H1 (cell line): ENCODE measurements around the gene CRP. TPM values are rescaled to one million over a fixed set of nuclear protein-coding genes. Genes with fewer than 3 reads are reported as not detected.

Experiments
- BACH1 ChIP-seq: IDR thresholded peaks from 2 replicates; pipeline ENCODE4 v1.6.1; 2012; ENCODE audit warnings: low read length, improper control_type of control experiment
- CBX5 ChIP-seq: fragments of 300-800, 300-1000 bp; sonication (generic); IDR thresholded peaks from 2 replicates; pipeline ENCODE4 v1.7.1; 2016; ENCODE audit warnings: antibody characterized with exemption, low read length, low read depth
- CEBPB ChIP-seq: IDR thresholded peaks from 2 replicates; pipeline ENCODE4 v1.6.1; 2012; ENCODE audit warnings: low read depth, low read length
- CHD2 ChIP-seq: IDR thresholded peaks from 2 replicates; pipeline ENCODE4 v1.6.1; 2012; ENCODE audit warnings: low read length, improper control_type of control experiment
- GABPA ChIP-seq: IDR thresholded peaks from 2 replicates; pipeline ENCODE4 v1.6.1; 2011; ENCODE audit warnings: mild to moderate bottlenecking, low read length, moderate library complexity, borderline replicate concordance; ENCODE audit not compliant: insufficient read depth
- PHF8 ChIP-seq: fragments of 200-600 bp; sonication (generic); conservative IDR thresholded peaks from 2 replicates; pipeline ENCODE4 v1.7.1; 2012; ENCODE audit warnings: low read depth, mild to moderate bottlenecking, inconsistent platforms, low read length, moderate library complexity
- POLR2AphosphoS5 ChIP-seq: IDR thresholded peaks from 2 replicates; pipeline ENCODE4 v1.6.1; 2011; ENCODE audit warnings: low read depth, low read length
- SP1 ChIP-seq: IDR thresholded peaks from 2 replicates; pipeline ENCODE4 v1.6.1; 2011; ENCODE audit warnings: low read depth, low read length
- SP4 ChIP-seq: IDR thresholded peaks from 2 replicates; pipeline ENCODE4 v1.6.1; 2012; ENCODE audit warnings: low read length, inconsistent platforms
- USF2 ChIP-seq: IDR thresholded peaks from 2 replicates; pipeline ENCODE4 v1.6.1; 2011; ENCODE audit warnings: low read length, improper control_type of control experiment
- ZNF274 ChIP-seq: IDR thresholded peaks from 2 replicates; pipeline ENCODE4 v1.7.0; 2012; ENCODE audit warnings: low read length, borderline replicate concordance; ENCODE audit errors: extremely low read depth
- polyA plus RNA-seq, 7 experiments: library from polyadenylated mRNA; depleted of rRNA in 3 of 7; stranded (reverse) in 5 of 7; unstranded in 2 of 7; fragments of >200 nt in 5 of 7; fragments of 200-250 nt in 2 of 7; gene quantifications; 1 replicate in 5 of 7; 2 replicates in 1 of 7; 4 replicates in 1 of 7; pipeline versions ENCODE4 v1.2.1 to v1.2.3, GENCODE V29; 2011 to 2013; ENCODE audit warnings: missing spikeins in 2 of 7, mixed read lengths in 2 of 7
- total RNA-seq: library from RNA; stranded (reverse); fragmentation: NEBNext Ultra II Directional; extraction: Animal tissue kit (Norgen Biotek cat#: 25700); gene quantifications from 2 replicates; pipeline ENCODE4 v1.2.1, GENCODE V29; 2021
- TF ChIP-seq, protein P1 (sequence below): fragments of 300-600 bp; sonication (generic); IDR thresholded peaks from 2 replicates; pipeline ENCODE4 v1.7.1; 2012; ENCODE audit warnings: low read length, moderate library complexity, mild to moderate bottlenecking, inconsistent platforms; ENCODE audit not compliant: insufficient replicate concordance

The CRP gene
- total and polyA plus RNA-seq, 2 of the 8 experiments (the other 6 are each of a cell fraction or from before 2014, with no cell fraction given) = not detected

GRCh38 chr1:159746666-159747065 lies 32.3 kb upstream of the CRP start (continued):
- TF ChIP-seq, protein P1, sequence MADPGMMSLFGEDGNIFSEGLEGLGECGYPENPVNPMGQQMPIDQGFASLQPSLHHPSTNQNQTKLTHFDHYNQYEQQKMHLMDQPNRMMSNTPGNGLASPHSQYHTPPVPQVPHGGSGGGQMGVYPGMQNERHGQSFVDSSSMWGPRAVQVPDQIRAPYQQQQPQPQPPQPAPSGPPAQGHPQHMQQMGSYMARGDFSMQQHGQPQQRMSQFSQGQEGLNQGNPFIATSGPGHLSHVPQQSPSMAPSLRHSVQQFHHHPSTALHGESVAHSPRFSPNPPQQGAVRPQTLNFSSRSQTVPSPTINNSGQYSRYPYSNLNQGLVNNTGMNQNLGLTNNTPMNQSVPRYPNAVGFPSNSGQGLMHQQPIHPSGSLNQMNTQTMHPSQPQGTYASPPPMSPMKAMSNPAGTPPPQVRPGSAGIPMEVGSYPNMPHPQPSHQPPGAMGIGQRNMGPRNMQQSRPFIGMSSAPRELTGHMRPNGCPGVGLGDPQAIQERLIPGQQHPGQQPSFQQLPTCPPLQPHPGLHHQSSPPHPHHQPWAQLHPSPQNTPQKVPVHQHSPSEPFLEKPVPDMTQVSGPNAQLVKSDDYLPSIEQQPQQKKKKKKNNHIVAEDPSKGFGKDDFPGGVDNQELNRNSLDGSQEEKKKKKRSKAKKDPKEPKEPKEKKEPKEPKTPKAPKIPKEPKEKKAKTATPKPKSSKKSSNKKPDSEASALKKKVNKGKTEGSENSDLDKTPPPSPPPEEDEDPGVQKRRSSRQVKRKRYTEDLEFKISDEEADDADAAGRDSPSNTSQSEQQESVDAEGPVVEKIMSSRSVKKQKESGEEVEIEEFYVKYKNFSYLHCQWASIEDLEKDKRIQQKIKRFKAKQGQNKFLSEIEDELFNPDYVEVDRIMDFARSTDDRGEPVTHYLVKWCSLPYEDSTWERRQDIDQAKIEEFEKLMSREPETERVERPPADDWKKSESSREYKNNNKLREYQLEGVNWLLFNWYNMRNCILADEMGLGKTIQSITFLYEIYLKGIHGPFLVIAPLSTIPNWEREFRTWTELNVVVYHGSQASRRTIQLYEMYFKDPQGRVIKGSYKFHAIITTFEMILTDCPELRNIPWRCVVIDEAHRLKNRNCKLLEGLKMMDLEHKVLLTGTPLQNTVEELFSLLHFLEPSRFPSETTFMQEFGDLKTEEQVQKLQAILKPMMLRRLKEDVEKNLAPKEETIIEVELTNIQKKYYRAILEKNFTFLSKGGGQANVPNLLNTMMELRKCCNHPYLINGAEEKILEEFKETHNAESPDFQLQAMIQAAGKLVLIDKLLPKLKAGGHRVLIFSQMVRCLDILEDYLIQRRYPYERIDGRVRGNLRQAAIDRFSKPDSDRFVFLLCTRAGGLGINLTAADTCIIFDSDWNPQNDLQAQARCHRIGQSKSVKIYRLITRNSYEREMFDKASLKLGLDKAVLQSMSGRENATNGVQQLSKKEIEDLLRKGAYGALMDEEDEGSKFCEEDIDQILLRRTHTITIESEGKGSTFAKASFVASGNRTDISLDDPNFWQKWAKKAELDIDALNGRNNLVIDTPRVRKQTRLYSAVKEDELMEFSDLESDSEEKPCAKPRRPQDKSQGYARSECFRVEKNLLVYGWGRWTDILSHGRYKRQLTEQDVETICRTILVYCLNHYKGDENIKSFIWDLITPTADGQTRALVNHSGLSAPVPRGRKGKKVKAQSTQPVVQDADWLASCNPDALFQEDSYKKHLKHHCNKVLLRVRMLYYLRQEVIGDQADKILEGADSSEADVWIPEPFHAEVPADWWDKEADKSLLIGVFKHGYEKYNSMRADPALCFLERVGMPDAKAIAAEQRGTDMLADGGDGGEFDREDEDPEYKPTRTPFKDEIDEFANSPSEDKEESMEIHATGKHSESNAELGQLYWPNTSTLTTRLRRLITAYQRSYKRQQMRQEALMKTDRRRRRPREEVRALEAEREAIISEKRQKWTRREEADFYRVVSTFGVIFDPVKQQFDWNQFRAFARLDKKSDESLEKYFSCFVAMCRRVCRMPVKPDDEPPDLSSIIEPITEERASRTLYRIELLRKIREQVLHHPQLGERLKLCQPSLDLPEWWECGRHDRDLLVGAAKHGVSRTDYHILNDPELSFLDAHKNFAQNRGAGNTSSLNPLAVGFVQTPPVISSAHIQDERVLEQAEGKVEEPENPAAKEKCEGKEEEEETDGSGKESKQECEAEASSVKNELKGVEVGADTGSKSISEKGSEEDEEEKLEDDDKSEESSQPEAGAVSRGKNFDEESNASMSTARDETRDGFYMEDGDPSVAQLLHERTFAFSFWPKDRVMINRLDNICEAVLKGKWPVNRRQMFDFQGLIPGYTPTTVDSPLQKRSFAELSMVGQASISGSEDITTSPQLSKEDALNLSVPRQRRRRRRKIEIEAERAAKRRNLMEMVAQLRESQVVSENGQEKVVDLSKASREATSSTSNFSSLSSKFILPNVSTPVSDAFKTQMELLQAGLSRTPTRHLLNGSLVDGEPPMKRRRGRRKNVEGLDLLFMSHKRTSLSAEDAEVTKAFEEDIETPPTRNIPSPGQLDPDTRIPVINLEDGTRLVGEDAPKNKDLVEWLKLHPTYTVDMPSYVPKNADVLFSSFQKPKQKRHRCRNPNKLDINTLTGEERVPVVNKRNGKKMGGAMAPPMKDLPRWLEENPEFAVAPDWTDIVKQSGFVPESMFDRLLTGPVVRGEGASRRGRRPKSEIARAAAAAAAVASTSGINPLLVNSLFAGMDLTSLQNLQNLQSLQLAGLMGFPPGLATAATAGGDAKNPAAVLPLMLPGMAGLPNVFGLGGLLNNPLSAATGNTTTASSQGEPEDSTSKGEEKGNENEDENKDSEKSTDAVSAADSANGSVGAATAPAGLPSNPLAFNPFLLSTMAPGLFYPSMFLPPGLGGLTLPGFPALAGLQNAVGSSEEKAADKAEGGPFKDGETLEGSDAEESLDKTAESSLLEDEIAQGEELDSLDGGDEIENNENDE = no peak
- TF ChIP-seq CHD2 = no peak
- TF ChIP-seq CBX5 = no peak
- TF ChIP-seq PHF8 = no peak
- TF ChIP-seq SP1 = no peak
- TF ChIP-seq POLR2AphosphoS5 = no peak
- no peak for TF ChIP-seq GABPA
- TF ChIP-seq ZNF274 = no peak
- TF ChIP-seq USF2 = no peak
- TF ChIP-seq SP4 = no peak
- no peak for TF ChIP-seq BACH1
- TF ChIP-seq CEBPB = no peak
